ENCODE data around the gene ADAMTS5. TPM values are rescaled to one million over a fixed set of nuclear protein-coding genes. Genes with fewer than 3 reads are reported as not detected.

The ADAMTS5 gene
- total RNA-seq = under 0.01 TPM

GRCh38 chr21:26967062-26967913, at the start of gene ADAMTS5:
Gene ADAMTS5, minus strand, starts transcription at chr21:26967088. Its CDS starts 697 bp downstream, at chr21:26966391.
- Histone ChIP-seq H3K4me3 (ENCODE audit: low read length) (peak within 1 kb of the TSS; percentile 10), H3K9me3 (ENCODE audit: low read depth, low read length) (no peaks in the 10 kb centered on the region), H3K27me3 (ENCODE audit: insufficient read depth, low read length) (peaks cover 34% of the 10 kb centered on the region), H3K4me1 (ENCODE audit: insufficient read depth, low read length) (peaks cover 26% of the 10 kb centered on the region)

GRCh38 chr21:27001526-27001925, 34.6 kb upstream of the ADAMTS5 start:
- no peaks in the 10 kb centered on the region for H3K27me3 ChIP-seq (ENCODE audit: insufficient read depth, low read length)
- H3K9me3 ChIP-seq (ENCODE audit: low read depth, low read length) = no peaks in the 10 kb centered on the region
- H3K4me1 ChIP-seq (ENCODE audit: insufficient read depth, low read length) = no peaks in the 10 kb centered on the region
- no peak overlapping the region for H3K4me3 ChIP-seq (ENCODE audit: low read length)

DNA sequence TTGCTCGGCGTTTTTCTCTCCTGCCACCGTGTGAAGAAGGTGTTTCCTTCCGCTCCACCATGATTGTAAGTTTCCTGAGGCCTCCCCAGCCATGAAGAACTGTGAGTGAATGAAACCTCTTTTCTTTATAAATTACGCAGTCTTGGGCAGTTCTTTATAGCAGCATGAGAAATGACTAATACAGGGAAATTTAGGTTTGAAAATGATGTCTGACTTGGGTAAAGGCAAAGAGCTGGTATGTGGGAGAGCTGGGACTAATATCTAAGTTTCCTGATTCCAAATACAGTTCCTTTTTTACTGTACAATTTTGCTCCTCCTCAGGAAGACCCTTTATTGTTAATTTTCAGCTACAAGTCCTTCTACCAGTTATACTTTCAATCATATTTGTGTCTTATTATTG, 16.7 kb upstream of the ADAMTS5 start:
- H3K27me3 ChIP-seq (ENCODE audit: insufficient read depth, low read length) = no peaks in the 10 kb centered on the region
- H3K4me1 ChIP-seq (ENCODE audit: insufficient read depth, low read length) = no peaks in the 10 kb centered on the region
- H3K9me3 ChIP-seq (ENCODE audit: low read depth, low read length) = no peaks in the 10 kb centered on the region
- no peak overlapping the region for H3K4me3 ChIP-seq (ENCODE audit: low read length)

DNA sequence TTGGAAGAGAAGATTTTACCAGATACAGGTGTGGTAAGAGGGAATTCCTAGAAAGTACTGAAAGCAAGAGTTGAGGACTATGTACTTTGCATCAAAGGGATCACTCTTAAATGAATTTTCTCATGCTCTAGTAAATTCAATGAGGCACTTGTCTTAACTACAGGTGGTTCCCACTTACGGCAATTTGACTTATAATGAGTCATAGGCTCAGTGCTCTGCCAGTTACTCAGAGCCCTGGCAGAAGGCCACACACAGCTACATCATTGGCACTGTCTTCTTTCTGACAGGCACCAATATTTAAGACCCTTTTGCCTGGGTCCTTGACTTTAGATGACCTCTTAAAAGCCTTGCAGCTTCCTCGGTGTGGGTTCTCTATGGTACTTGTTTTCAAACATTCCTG, 15.9 kb upstream of the ADAMTS5 start:
- no peaks in the 10 kb centered on the region for H3K9me3 ChIP-seq (ENCODE audit: low read depth, low read length)
- H3K4me3 ChIP-seq (ENCODE audit: low read length) = no peak overlapping the region
- H3K4me1 ChIP-seq (ENCODE audit: insufficient read depth, low read length) = no peaks in the 10 kb centered on the region
- H3K27me3 ChIP-seq (ENCODE audit: insufficient read depth, low read length) = no peaks in the 10 kb centered on the region

- Histone ChIP-seq H3K4me1 (ENCODE audit: insufficient read depth, low read length) (no peaks in the 10 kb centered on the region), H3K4me3 (ENCODE audit: low read length) (no peak overlapping the region), H3K9me3 (ENCODE audit: low read depth, low read length) (no peaks in the 10 kb centered on the region), H3K27me3 (ENCODE audit: insufficient read depth, low read length) (no peaks in the 10 kb centered on the region)
Measured at GRCh38 chr21:26977746-26978145, 10.9 kb upstream of the ADAMTS5 start.

GRCh38 chr21:26973226-26973625, 6.3 kb upstream of the ADAMTS5 start:
- Histone ChIP-seq H3K27me3 (ENCODE audit: insufficient read depth, low read length) (peaks cover 13% of the 10 kb centered on the region), H3K4me3 (ENCODE audit: low read length) (no peak overlapping the region), H3K9me3 (ENCODE audit: low read depth, low read length) (no peaks in the 10 kb centered on the region), H3K4me1 (ENCODE audit: insufficient read depth, low read length) (peaks cover 11% of the 10 kb centered on the region)

GRCh38 chr21:26972192-26972591, 5.3 kb upstream of the ADAMTS5 start:
- no peak overlapping the region for H3K4me3 ChIP-seq (ENCODE audit: low read length)

DNA sequence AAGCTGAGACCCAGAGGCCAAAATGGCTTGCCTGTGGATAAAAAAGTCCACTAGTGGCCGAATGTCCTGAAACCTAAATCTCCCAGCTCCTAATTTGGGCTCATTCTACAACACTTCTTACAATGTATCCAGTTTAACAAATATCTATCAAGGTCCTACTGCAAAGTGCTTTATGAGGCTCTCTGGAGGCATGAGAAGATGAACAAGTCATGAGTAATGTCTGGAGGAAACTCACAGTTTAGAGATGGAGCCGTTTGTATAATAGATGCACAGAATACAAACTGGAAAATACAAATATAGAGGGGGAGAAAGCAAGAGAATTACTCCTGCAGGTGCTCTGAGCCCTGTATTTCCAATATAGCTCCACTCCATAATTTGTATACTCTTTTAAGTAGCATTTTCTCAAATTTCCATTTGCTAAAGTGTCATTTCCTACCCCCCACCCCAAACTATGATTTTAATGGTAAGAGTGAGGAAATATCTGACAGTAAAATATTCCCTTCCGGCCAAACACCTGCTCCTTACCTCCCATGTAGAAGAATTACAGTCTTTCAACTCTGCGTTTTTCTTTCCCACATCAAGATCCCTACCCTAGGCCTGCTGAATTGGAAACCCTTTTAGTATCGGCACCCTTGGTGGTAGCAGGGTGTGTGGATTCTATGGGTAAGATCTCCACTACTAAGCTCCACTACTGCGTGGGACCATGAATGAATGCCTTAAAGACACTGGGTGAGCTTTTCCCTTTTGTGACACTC, 3.3 kb upstream of the ADAMTS5 start:
- peaks cover 23% of the 10 kb centered on the region for H3K4me1 ChIP-seq (ENCODE audit: insufficient read depth, low read length)
- H3K4me3 ChIP-seq (ENCODE audit: low read length) = no peak overlapping the region
- H3K9me3 ChIP-seq (ENCODE audit: low read depth, low read length) = no peaks in the 10 kb centered on the region
- peaks cover 27% of the 10 kb centered on the region for H3K27me3 ChIP-seq (ENCODE audit: insufficient read depth, low read length)

More at GRCh38 chr21:26972192-26972591, 5.3 kb upstream of the ADAMTS5 start:
- H3K27me3 ChIP-seq (ENCODE audit: insufficient read depth, low read length) = peaks cover 19% of the 10 kb centered on the region
- H3K9me3 ChIP-seq (ENCODE audit: low read depth, low read length) = no peaks in the 10 kb centered on the region
- H3K4me1 ChIP-seq (ENCODE audit: insufficient read depth, low read length) = peaks cover 16% of the 10 kb centered on the region

DNA sequence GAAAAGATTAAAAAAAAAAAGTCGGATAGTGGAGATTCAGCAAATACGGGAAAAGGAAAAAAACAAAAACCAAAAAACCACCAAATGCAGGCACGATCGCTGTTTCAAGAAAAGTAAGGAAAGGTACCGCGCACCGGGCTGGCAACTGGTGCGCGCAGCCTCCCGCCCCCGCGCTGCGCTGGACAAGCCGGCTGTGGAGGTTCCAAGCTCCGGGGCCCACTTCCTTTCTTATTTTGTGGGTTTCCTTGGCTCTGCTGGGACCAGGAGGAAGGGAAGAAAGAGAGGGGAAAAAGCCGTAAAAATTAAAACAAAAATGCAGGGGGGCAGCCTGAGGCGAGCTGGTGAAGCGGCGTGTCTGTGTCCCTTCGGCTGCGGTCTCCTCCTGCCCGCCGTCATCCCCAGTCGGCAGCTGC, 233 bp downstream of the ADAMTS5 start:
- Histone ChIP-seq H3K4me1 (ENCODE audit: insufficient read depth, low read length) (peaks cover 20% of the 10 kb centered on the region), H3K9me3 (ENCODE audit: low read depth, low read length) (no peaks in the 10 kb centered on the region), H3K4me3 (ENCODE audit: low read length) (peak overlapping the region; percentile 10), H3K27me3 (ENCODE audit: insufficient read depth, low read length) (peaks cover 34% of the 10 kb centered on the region)

DNA sequence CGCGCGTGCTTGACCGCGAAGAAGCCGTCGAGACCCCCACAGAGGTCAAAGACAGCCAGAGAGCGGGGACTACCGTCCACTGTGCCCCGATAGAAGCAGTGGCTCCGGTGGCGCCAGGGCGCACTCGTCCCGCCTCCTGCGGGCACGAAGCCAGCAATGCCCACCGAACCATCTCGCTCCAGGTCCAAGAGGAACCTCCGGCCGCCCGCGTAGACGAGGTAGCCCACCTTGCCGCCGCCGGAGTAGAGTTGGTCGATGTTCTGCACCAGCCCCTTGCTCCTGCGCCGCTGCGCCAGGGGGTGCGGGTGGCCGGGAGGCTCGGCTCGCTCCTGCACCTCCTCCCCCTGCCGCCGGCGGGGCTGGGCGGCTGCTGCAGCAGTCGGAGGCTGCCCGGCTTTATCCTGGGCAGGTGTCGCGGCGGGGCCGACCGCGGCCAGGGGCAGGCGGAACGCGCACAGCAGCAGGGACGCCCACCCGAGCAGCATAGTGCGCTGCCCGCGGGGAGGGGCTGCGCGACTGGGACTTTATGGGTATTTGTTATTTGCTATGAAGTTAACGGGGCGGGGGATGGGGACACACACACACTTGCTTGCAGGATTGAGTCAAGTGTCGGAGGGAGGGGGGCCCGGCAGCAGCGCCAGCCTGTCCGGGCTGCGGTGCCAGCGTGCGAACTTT, 844 bp downstream of the ADAMTS5 start:
- H3K4me3 ChIP-seq (ENCODE audit: low read length) = peak overlapping the region; percentile 10

DNA sequence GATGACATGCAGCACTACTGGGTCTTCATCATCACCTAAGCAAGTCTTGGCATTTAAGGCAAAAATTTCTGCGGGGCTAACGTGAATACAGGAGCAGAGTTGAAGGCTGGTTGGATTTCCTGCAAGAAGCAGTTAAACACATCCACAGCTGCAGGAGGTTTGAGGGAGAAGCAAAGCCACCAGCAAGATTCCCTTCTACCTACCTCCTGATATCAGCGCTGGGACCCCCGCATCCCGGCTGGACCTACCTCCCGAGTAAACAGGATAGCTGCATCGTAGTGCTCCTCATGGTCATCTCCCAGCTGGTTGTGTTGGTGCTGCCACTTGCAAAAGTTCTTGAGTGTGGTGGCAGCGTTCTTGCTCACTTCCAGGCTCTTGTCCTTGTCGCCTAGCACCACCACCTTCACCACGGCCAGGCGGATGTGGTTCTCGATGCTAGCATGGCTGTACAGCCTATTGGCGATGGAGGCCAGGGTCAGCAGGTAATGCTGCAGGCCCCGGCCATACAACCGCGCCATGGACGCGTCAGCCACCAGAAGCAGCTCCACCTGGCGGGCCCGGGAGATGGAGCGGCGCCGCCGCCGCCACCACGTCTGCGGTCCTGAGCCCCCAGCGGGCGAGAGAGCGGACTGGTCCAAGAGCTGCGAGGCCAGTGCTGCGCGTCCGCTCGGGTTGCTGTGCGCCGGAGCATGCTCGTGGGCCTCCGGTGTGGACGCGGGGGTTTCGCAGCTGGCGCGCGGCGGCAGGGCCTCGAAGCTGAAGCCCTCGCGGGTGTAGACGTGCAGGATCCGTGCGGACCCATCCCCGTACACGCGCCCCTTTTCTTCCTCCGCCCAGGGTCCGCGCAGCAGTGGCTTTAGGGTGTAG, 1.6 kb downstream of the ADAMTS5 start:
- Histone ChIP-seq H3K4me3 (ENCODE audit: low read length) (peak overlapping the region; percentile 10), H3K27me3 (ENCODE audit: insufficient read depth, low read length) (peaks cover 34% of the 10 kb centered on the region), H3K9me3 (ENCODE audit: low read depth, low read length) (no peaks in the 10 kb centered on the region), H3K4me1 (ENCODE audit: insufficient read depth, low read length) (peaks cover 20% of the 10 kb centered on the region)

More for the DNA sequence above, 844 bp downstream of the ADAMTS5 start:
- Histone ChIP-seq H3K4me1 (ENCODE audit: insufficient read depth, low read length) (peaks cover 20% of the 10 kb centered on the region), H3K27me3 (ENCODE audit: insufficient read depth, low read length) (peaks cover 34% of the 10 kb centered on the region), H3K9me3 (ENCODE audit: low read depth, low read length) (no peaks in the 10 kb centered on the region)

DNA sequence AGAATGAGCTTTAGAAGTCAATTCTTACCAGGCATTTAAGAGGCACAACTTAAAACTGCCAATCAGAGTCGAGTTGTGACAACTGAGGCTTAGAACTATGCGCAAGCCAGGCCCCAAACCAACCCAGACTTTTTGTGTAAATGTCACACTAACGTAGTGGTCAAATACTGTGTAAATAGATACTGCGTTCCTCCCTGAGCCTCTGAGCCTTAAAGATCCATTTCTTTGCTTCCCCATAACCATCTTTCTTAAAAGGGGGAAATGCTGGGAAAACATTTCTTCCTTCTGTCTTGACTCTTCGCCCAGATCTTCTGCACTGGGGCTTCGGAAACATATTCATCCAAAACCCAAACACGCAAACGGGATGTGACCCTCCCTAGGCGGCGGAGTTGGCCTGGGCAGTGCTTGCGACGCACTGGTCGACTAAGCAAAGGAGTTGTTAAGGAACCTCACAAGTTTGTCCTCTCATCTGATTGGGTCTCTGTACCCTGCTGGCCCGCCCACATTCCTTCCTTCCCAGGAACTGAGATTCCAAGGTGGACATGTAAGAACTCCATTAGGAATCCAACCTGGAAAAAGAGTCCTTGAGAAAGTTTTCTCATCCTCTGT, 2.6 kb downstream of the ADAMTS5 start:
- peaks cover 20% of the 10 kb centered on the region for H3K4me1 ChIP-seq (ENCODE audit: insufficient read depth, low read length)
- no peak overlapping the region for H3K4me3 ChIP-seq (ENCODE audit: low read length)
- H3K9me3 ChIP-seq (ENCODE audit: low read depth, low read length) = no peaks in the 10 kb centered on the region
- H3K27me3 ChIP-seq (ENCODE audit: insufficient read depth, low read length) = peaks cover 29% of the 10 kb centered on the region

DNA sequence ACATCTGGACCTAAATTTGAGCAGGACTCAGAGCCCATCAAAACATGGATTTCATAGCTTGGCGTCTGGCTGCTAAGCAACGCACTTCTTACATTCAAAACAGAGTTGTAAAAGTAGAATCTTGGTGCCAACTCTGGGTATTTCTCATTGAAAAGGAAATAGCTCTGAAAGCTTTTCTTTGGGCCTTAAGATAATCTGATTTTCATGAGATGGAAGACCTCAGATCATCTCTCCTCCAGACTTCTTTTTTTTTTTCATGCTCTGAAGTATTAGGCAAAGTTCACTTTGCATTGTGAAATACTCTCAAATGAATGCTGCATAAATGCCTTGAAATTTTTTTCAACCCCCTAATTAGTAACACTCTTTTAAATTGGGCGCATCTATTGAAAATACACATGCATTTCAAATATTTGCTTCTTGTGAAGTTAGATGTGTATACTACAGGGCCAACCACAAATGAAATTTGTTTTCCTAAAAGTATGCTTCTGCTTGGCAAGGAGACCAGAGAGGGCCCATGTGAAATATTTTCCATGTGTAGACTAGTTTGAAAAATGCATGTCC, 4.2 kb downstream of the ADAMTS5 start:
- Histone ChIP-seq H3K27me3 (ENCODE audit: insufficient read depth, low read length) (peaks cover 16% of the 10 kb centered on the region), H3K4me1 (ENCODE audit: insufficient read depth, low read length) (peaks cover 16% of the 10 kb centered on the region), H3K4me3 (ENCODE audit: low read length) (no peak overlapping the region), H3K9me3 (ENCODE audit: low read depth, low read length) (no peaks in the 10 kb centered on the region)

GRCh38 chr21:26961698-26962097, 5.2 kb downstream of the ADAMTS5 start:
- H3K27me3 ChIP-seq (ENCODE audit: insufficient read depth, low read length) = peaks cover 15% of the 10 kb centered on the region
- no peaks in the 10 kb centered on the region for H3K9me3 ChIP-seq (ENCODE audit: low read depth, low read length)
- peaks cover 14% of the 10 kb centered on the region for H3K4me1 ChIP-seq (ENCODE audit: insufficient read depth, low read length)
- H3K4me3 ChIP-seq (ENCODE audit: low read length) = no peak overlapping the region

Data from mononuclear cell (primary cell).